ENCODE measurements around the gene ASIC1. TPM values are rescaled to one million over a fixed set of nuclear protein-coding genes. Genes with fewer than 3 reads are reported as not detected.

ASIC1 gene
- total RNA-seq, 1 donor from 2014 or later, result 451 TPM

DNA sequence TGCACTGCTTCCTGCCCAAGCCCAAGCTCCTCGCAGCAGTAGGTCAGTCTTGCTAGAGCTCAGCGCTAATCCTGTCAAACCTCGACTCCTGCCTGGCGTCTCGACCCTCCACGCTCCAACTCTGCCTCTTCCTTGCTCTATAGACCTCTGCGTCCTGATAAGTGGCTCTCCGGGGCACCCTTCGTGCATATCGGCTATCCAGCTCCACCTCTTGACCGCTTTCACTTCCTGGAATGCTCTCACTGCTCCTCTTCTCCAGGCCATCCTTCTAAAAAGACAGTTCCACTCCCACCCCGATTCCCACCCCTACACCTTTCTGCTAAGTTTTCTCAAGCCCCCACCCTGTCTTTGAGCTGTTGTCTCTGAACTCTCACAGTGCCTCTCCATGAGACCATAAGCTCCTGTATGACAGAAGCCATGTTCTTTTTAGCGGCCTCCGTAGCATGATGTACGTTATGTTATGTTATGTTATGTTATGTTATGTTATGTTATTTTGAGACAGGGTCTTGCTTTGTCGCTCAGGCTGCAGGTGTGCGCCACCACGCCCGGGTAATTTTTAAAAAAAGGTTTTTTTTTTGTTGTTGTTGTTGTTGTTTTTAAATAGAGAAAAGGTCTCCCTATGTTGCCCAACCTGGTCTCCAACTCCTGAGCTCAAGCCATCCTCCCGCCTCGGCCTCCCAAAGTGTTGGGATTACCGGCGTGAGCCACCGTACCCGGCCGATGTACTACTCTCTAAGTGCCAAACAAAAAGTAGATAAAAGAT is 55.2 kb downstream of the ASIC1 start:
- Mint-ChIP-seq H3K27ac (ENCODE audit: unreplicated experiment) (peak overlapping the region; percentile 91), H3K36me3 (ENCODE audit: unreplicated experiment) (no peaks in the 10 kb centered on the region), H3K27me3 (ENCODE audit: unreplicated experiment) (peaks cover 5% of the 10 kb centered on the region), H3K4me3 (ENCODE audit: unreplicated experiment) (peak overlapping the region; percentile 99), H3K4me1 (ENCODE audit: low read depth, unreplicated experiment) (peaks cover 9% of the 10 kb centered on the region), H3K9me3 (ENCODE audit: unreplicated experiment) (peaks cover 4% of the 10 kb centered on the region)
- TF ChIP-seq, protein P1, sequence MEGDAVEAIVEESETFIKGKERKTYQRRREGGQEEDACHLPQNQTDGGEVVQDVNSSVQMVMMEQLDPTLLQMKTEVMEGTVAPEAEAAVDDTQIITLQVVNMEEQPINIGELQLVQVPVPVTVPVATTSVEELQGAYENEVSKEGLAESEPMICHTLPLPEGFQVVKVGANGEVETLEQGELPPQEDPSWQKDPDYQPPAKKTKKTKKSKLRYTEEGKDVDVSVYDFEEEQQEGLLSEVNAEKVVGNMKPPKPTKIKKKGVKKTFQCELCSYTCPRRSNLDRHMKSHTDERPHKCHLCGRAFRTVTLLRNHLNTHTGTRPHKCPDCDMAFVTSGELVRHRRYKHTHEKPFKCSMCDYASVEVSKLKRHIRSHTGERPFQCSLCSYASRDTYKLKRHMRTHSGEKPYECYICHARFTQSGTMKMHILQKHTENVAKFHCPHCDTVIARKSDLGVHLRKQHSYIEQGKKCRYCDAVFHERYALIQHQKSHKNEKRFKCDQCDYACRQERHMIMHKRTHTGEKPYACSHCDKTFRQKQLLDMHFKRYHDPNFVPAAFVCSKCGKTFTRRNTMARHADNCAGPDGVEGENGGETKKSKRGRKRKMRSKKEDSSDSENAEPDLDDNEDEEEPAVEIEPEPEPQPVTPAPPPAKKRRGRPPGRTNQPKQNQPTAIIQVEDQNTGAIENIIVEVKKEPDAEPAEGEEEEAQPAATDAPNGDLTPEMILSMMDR (IDR thresholded peaks at IDR 0.05; ENCODE audit: partially characterized antibody, unreplicated experiment), result no peak
- no peak for DNase-seq

DNA sequence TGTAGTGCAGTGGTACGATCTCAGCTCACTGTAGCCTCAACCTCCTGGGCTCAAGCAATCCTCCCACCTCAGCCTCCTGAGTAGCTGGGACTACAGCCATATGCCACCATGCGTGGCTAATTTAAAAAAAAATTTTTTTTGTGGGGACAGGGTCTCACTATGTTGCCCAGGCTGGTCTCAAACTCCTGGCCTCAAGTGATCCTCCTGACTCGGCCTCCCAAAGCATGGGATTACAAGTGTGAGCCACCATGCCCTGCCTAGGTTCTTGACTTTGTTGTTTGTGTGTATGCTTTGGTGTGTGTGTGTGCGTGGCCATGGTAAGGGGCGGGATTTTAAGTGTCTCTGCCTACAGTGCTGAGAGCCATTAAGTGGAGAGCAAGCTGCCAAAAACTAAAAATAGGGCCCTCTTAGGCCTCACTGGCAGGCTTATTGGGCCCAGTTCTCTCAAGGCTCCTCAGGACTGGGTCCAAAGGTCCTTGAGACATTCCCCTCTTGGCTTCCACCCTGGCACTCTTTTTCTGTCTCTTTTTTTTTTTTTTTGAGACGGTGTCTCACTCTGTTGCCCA is 59.7 kb downstream of the ASIC1 start:
- Mint-ChIP-seq H3K27ac (ENCODE audit: unreplicated experiment) (no peak overlapping the region), H3K4me1 (ENCODE audit: low read depth, unreplicated experiment) (no peaks in the 10 kb centered on the region), H3K9me3 (ENCODE audit: unreplicated experiment) (peaks cover 4% of the 10 kb centered on the region), H3K27me3 (ENCODE audit: unreplicated experiment) (peaks cover 8% of the 10 kb centered on the region), H3K4me3 (ENCODE audit: unreplicated experiment) (no peak overlapping the region), H3K36me3 (ENCODE audit: unreplicated experiment) (no peaks in the 10 kb centered on the region)
- DNase-seq, result no peak
- TF ChIP-seq, protein P1 (IDR thresholded peaks at IDR 0.05; ENCODE audit: partially characterized antibody, unreplicated experiment), result no peak

DNA sequence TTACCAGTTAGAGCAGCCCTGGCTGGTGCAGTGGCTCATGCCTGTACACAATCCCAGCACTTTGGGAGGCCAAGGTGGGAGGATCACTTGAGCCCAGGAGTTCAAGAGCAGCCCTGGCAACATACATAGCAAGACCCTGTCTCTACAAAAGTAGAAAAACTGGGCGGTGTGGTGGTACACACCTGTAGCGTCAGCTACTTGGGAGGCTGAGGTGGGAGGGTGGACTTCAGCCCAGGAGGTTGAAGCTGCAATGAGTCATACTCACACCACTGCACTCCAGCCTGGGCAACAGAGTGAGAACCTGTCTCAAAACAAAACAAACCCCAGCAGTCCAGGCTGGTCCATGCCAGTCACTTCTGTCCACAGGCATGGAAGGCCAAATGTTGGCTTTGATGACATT is 62.0 kb downstream of the ASIC1 start:
- Mint-ChIP-seq H3K27ac (ENCODE audit: unreplicated experiment) (no peak overlapping the region), H3K9me3 (ENCODE audit: unreplicated experiment) (no peaks in the 10 kb centered on the region), H3K4me3 (ENCODE audit: unreplicated experiment) (no peak overlapping the region), H3K36me3 (ENCODE audit: unreplicated experiment) (no peaks in the 10 kb centered on the region), H3K27me3 (ENCODE audit: unreplicated experiment) (peaks cover 5% of the 10 kb centered on the region), H3K4me1 (ENCODE audit: low read depth, unreplicated experiment) (no peaks in the 10 kb centered on the region)
- TF ChIP-seq, protein P1 (IDR thresholded peaks at IDR 0.05; ENCODE audit: partially characterized antibody, unreplicated experiment), result no peak
- no peak for DNase-seq

DNA sequence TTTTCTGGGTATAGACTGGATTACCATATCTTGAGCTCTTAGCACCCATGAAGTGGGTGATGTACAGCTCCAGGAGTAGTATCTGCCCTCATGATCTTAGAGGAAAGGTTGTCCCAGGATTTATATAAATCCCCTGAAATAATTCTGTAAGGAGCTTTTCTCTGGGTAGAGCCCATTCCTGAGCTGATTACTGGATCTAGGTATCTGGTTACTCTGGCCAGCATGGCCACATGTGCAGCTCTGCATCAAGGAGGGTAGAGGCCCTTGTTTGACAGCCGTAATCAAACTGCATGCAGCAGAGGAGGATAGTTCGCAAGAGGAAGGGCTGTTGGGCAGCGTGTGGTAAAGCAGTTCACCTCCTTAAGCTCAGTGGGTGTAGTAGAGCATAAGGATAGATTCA is 63.1 kb downstream of the ASIC1 start:
- TF ChIP-seq, protein P1 (IDR thresholded peaks at IDR 0.05; ENCODE audit: partially characterized antibody, unreplicated experiment), result no peak
- no peaks in the 10 kb centered on the region for H3K36me3 Mint-ChIP-seq (ENCODE audit: unreplicated experiment)
- no peaks in the 10 kb centered on the region for H3K4me1 Mint-ChIP-seq (ENCODE audit: low read depth, unreplicated experiment)
- no peak overlapping the region for H3K27ac Mint-ChIP-seq (ENCODE audit: unreplicated experiment)
- H3K4me3 Mint-ChIP-seq (ENCODE audit: unreplicated experiment), result no peak overlapping the region
- DNase-seq, result no peak
- H3K27me3 Mint-ChIP-seq (ENCODE audit: unreplicated experiment), result peaks cover 3% of the 10 kb centered on the region
- H3K9me3 Mint-ChIP-seq (ENCODE audit: unreplicated experiment), result no peaks in the 10 kb centered on the region

DNA sequence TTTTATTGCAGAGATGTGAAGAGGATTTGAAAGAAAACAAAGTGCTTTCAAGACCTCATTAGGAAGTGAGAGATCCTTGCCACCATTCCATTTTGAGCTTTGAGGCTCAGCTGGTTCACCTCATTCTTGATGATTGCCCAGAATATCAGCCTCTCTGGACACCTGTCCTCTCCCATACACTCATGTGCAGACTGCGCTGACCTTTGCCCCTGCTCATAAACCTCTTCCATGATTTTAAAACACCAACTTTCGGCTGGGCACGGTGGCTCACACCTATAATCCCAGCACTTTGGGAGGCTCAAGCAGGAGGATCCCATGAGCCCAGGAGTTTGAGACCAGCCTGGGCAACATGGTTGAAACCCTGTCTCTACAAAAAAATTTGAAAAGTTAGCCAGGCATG is 63.6 kb downstream of the ASIC1 start:
- Mint-ChIP-seq H3K36me3 (ENCODE audit: unreplicated experiment) (no peaks in the 10 kb centered on the region), H3K27me3 (ENCODE audit: unreplicated experiment) (peaks cover 3% of the 10 kb centered on the region), H3K4me1 (ENCODE audit: low read depth, unreplicated experiment) (no peaks in the 10 kb centered on the region), H3K4me3 (ENCODE audit: unreplicated experiment) (no peak overlapping the region), H3K27ac (ENCODE audit: unreplicated experiment) (no peak overlapping the region), H3K9me3 (ENCODE audit: unreplicated experiment) (no peaks in the 10 kb centered on the region)
- DNase-seq, result no peak
- TF ChIP-seq, protein P1 (IDR thresholded peaks at IDR 0.05; ENCODE audit: partially characterized antibody, unreplicated experiment), result no peak

All from glutamatergic neuron (in vitro differentiated cells).